ENCODE results near the gene ALDOC. TPM values are rescaled to one million over a fixed set of nuclear protein-coding genes. Genes with fewer than 3 reads are reported as not detected.
A peak's percentile ranks its signal among the peaks of the same experiment; 100 is the strongest.

Gene ALDOC
- total RNA-seq: 16.7 and 20.7 TPM in 2 replicates
- 22.8 TPM for total RNA-seq (2013)
- polyA plus RNA-seq: 26.6 and 27.6 TPM in 2 replicates
- 29.8 and 52.2 TPM in 2 replicates for polyA minus RNA-seq

GRCh38 chr17:28576758-28577465, at the start of gene ALDOC:
Gene ALDOC (minus strand): TSS chr17:28576895. CDS start chr17:28575532, 1,363 bp downstream.
- Histone ChIP-seq H4K20me1 (ENCODE audit: control insufficient read depth, insufficient read depth, low read length, poor library complexity, severe bottlenecking) (no peaks in the 10 kb centered on the region), H3K36me3 (replicated peaks in 1 of 2; ENCODE audit: control extremely low read depth in 1 of 2, control insufficient read depth in 1 of 2, extremely low read depth in 1 of 2, insufficient read depth in 2 of 2, low read length in 1 of 2) (peaks cover 0 to 3% of the 10 kb centered on the region in 2 experiments), H3K79me2 (ENCODE audit: control insufficient read depth, insufficient read depth, low read length) (peaks cover 46% of the 10 kb centered on the region), H3K4me2 (replicated peaks; ENCODE audit: low read depth, low read length, poor library complexity, severe bottlenecking) (peak within 1 kb of the TSS; percentile 85), H2AFZ (ENCODE audit: insufficient read depth, low read depth, low read length, poor library complexity, severe bottlenecking) (peak within 1 kb of the TSS; percentile 87), H3K4me1 (ENCODE audit: control insufficient read depth in 2 of 2, insufficient read depth in 2 of 2, low read length in 2 of 2) (peaks cover 16 to 27% of the 10 kb centered on the region in 2 donors), H3K27me3 (replicated peaks in 1 of 4; ENCODE audit: control extremely low read depth in 1 of 4, control insufficient read depth in 3 of 4, insufficient read depth in 4 of 4, low read length in 3 of 4) (no peaks in the 10 kb centered on the region), H3K27ac (ENCODE audit: low read length in 2 of 2) (peak within 1 kb of the TSS; percentile 34 to 72), H3K9ac (ENCODE audit: low read length) (peak within 1 kb of the TSS; percentile 62), H3K9me3 (ENCODE audit: control extremely low read depth in 1 of 3, control insufficient read depth in 2 of 3, insufficient read depth in 1 of 3, low read length in 2 of 3) (no peaks in the 10 kb centered on the region), H3K4me3 (ENCODE audit: control extremely low read depth in 1 of 5, extremely low read depth in 1 of 5, insufficient read depth in 1 of 5, low read depth in 2 of 5, low read length in 4 of 5) (peak within 1 kb of the TSS in 4 of 5 experiments; percentile 36 to 58 (median 48))
- Mint-ChIP-seq H3K4me1 (peaks cover 26% of the 10 kb centered on the region), H3K9me3 (ENCODE audit: insufficient read depth) (no peaks in the 10 kb centered on the region), H3K27ac (peak within 1 kb of the TSS; percentile 93), H3K4me3 (peak within 1 kb of the TSS; percentile 85), H3K27me3 (no peaks in the 10 kb centered on the region)
- TF ChIP-seq, protein P1, sequence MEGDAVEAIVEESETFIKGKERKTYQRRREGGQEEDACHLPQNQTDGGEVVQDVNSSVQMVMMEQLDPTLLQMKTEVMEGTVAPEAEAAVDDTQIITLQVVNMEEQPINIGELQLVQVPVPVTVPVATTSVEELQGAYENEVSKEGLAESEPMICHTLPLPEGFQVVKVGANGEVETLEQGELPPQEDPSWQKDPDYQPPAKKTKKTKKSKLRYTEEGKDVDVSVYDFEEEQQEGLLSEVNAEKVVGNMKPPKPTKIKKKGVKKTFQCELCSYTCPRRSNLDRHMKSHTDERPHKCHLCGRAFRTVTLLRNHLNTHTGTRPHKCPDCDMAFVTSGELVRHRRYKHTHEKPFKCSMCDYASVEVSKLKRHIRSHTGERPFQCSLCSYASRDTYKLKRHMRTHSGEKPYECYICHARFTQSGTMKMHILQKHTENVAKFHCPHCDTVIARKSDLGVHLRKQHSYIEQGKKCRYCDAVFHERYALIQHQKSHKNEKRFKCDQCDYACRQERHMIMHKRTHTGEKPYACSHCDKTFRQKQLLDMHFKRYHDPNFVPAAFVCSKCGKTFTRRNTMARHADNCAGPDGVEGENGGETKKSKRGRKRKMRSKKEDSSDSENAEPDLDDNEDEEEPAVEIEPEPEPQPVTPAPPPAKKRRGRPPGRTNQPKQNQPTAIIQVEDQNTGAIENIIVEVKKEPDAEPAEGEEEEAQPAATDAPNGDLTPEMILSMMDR (IDR thresholded peaks at IDR 0.05): no peak
- TF ChIP-seq EZH2 (IDR thresholded peaks at IDR 0.05; ENCODE audit: borderline replicate concordance, insufficient read depth, low read depth, low read length, poor library complexity, severe bottlenecking): no peak
- ATAC-seq (ENCODE audit: low read depth): peak; percentile 100
- peak; percentile 97 for DNase-seq
- intact Hi-C loops (cut with micrococcal nuclease): loop anchor here (1.0 to 10.0 kb wide), 4 partner anchors 22 to 138 kb away; partner anchors contain the start of genes PROCA1, RAB34, RPL23A and SPAG5
- 4% methylated on average over 20 of the region's 26 CpGs for WGBS (ENCODE audit: insufficient coverage)
- ChIA-PET POLR2A (interaction anchor here (0.6 to 1.7 kb wide), 7 partner anchors 11 to 57 kb away, joined by 3 to 8 read pairs (median 4); partner anchors contain the start of genes SPAG5 and UNC119), CTCF (interaction anchor here (0.9 to 2.5 kb wide), 6 partner anchors 10 to 150 kb away, joined by 3 to 6 read pairs (median 3); partner anchors contain the start of gene TLCD1)

DNA sequence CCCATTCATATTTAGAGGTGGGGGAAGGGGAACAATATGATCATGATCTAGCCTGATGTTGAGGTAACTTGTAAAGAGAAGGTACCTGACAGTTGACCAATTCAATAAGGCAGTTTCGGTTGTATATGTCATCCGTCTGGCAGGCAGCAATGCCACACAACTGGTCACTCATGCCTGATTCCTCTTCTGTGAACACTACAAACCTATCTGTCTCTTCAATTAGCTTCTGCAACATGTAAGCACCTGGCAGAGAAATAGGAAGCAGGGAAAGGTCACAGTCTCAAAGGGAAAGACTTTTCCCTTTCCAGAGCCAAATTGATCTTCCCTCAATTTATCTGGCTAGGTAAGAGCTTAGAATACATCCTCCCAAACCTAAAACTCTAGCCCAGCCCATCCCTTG, 47.5 kb upstream of the ALDOC start:
- no peaks in the 10 kb centered on the region for H3K9me3 ChIP-seq (ENCODE audit: control extremely low read depth in 1 of 3, control insufficient read depth in 2 of 3, insufficient read depth in 1 of 3, low read length in 2 of 3)
- no peaks in the 10 kb centered on the region for H3K27me3 ChIP-seq (replicated peaks in 1 of 4; ENCODE audit: control extremely low read depth in 1 of 4, control insufficient read depth in 3 of 4, insufficient read depth in 4 of 4, low read length in 3 of 4)
- no peaks in the 10 kb centered on the region for H3K4me1 Mint-ChIP-seq
- H3K4me3 ChIP-seq (ENCODE audit: control extremely low read depth in 1 of 5, extremely low read depth in 1 of 5, insufficient read depth in 1 of 5, low read depth in 2 of 5, low read length in 4 of 5): no peak overlapping the region
- no peaks in the 10 kb centered on the region for H3K9me3 Mint-ChIP-seq (ENCODE audit: insufficient read depth)
- peaks cover 6% of the 10 kb centered on the region for H4K20me1 ChIP-seq (ENCODE audit: control insufficient read depth, insufficient read depth, low read length, poor library complexity, severe bottlenecking)
- no peak overlapping the region for H3K4me3 Mint-ChIP-seq
- no peaks in the 10 kb centered on the region for H3K27me3 Mint-ChIP-seq
- H2AFZ ChIP-seq (ENCODE audit: insufficient read depth, low read depth, low read length, poor library complexity, severe bottlenecking): no peak overlapping the region
- intact Hi-C loops (cut with micrococcal nuclease): no loop called here
- H3K36me3 ChIP-seq (replicated peaks in 1 of 2; ENCODE audit: control extremely low read depth in 1 of 2, control insufficient read depth in 1 of 2, extremely low read depth in 1 of 2, insufficient read depth in 2 of 2, low read length in 1 of 2): peaks cover 14 to 81% of the 10 kb centered on the region in 2 experiments
- no peak for DNase-seq
- no peak overlapping the region for H3K4me2 ChIP-seq (replicated peaks; ENCODE audit: low read depth, low read length, poor library complexity, severe bottlenecking)
- ATAC-seq (ENCODE audit: low read depth): no peak
- POLR2A ChIA-PET: no interaction called here
- H3K9ac ChIP-seq (ENCODE audit: low read length): no peak overlapping the region
- TF ChIP-seq EZH2 (IDR thresholded peaks at IDR 0.05; ENCODE audit: borderline replicate concordance, insufficient read depth, low read depth, low read length, poor library complexity, severe bottlenecking): no peak
- TF ChIP-seq, protein P1 (IDR thresholded peaks at IDR 0.05): no peak
- H3K79me2 ChIP-seq (ENCODE audit: control insufficient read depth, insufficient read depth, low read length): peaks cover 6% of the 10 kb centered on the region
- no peak overlapping the region for H3K27ac Mint-ChIP-seq
- CTCF ChIA-PET: no interaction called here
- no CpG with 5 or more reads among the region's 2 CpGs for WGBS (ENCODE audit: insufficient coverage)
- no peak overlapping the region for H3K27ac ChIP-seq (ENCODE audit: low read length in 2 of 2)
- H3K4me1 ChIP-seq (ENCODE audit: control insufficient read depth in 2 of 2, insufficient read depth in 2 of 2, low read length in 2 of 2): no peaks in the 10 kb centered on the region

Measured in B cell (primary cell).